ENCODE results near the gene MFSD12.
A peak's percentile ranks its signal among the peaks of the same experiment; 100 is the strongest.
"Not testable (repeated sequence)": the region's sequence is repeated elsewhere in the genome, so short reads cannot be mapped to it uniquely, and the experiment has no call there.

The MFSD12 gene

DNA sequence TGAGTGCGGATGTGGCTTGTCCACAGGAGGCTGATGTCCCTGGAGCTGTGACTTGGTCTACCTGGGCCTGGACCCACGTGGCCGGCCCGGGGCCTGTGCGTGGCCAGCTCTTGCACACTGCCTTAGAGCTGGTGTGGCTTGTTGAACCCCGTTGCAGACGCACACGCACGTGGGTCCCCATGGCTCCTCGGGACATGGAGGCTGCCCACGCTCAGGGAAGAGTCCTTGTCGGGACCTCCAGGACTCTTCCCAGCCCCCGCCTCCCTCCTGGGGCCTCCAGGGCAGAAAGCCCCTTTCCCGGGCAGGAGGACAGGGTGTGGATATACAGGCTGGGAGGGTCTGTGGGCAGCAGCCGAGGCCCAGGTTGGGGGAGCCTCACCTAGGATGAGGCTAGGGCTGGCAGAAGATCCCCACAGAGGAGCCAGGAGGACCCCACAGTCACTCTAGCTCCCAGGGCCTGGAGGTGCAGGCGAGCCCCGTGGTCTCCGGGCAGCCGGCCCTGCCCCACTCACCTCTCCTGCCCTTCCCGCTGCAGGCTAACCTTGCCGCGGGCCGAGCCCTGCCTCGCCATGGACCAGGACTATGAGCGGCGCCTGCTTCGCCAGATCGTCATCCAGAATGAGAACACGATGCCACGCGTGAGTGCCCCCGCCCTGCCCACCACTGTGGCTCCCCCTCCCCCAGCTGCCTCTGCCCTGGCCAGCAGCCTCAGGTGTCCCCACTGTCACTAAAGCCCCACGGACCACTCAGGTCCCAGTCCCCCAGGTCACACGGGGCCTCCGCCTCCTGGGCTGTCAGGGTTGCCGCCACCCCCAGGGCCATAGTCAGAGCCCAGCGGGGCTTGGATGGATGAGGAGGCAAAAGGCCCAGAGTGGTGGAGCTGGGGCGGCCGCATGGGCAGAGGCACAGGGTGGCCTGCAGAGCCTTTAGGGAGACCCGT, 34.7 kb downstream of the MFSD12 start:
- DNase-seq (ENCODE audit: low spot score) = no peak

DNA sequence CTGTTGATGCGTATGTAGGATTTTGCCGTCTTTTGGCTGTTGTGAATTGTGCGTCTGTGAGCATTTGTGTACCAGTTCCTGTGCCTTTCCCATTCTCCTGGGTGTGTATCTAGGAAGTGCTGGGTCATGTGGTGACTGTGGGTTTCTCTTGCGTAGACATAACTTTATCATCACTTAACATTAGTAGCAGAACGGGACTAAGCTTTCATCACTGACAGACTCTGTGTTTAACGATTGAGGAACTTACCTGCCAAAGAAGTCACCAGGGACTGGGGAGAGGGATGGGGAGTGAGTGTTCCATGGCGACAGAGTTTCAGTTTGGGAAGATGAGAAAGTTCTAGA, 36.3 kb downstream of the MFSD12 start:
- no peak for DNase-seq (ENCODE audit: low spot score)

DNA sequence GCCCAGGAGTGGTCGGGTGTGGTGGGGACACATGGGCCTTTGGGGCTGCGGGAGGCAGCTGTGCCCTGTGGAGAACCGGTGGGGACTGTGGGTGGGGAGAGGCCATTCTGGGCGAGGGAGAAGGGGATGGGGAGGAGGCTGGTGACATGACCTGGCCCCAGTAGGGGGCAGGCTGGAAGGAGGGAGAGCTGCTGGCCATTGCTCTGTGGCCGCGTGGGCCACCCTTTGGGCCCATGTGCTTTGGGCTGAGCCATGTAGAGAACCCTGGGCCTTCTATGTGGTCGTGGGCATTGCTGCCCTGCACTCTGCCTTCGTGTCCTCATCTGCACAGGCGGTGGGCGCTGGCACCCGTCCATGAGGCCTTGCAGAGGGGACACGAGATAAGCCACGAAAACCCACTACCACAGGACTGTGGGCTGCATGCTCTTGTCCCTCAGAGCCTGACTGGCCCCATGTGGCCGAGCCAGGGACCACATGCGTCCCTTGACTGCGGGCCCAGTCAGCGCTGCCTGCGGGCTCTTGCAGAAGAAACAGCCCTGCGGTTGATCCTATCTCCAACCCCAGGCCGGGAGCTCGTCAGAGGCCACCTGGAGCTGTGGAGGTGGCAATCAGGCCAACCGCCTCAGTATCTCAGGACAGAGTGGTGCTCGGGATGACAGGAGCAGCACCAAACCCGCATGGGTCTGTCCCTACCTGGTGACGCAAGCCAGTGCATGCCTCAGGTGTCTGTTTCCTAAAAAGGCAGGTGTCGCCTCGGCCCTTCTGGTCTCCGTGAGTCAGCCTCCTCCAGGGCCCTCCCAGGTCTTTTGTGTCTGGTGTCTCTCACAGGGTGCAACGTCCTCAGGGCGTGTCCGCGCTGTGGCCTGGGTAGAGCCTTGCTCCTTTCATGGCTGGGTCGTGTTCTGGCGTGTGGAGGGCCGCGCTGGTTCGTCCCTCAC, 37.0 kb downstream of the MFSD12 start:
- DNase-seq (ENCODE audit: low spot score) = no peak

DNA sequence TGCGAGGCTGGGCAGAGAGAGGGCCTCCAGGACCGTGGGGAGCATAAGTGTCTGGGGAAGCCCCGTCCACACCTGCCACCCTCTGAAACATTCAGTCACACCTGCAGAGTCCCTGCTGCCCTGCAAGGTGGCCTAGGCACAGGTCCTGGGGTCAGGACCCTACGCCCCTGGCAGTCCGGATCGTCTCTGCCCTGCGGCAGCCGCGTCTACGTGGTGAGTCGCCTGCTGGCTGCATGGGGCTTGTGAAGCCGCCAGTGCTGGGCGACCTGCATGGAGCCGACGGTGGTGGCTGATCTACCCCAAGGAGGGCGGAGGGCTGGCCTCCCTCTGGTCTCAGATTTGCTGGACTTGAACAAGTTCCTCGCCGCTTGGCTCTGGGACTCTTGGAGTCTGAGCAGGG, 38.3 kb downstream of the MFSD12 start:
- no peak for DNase-seq (ENCODE audit: low spot score)

DNA sequence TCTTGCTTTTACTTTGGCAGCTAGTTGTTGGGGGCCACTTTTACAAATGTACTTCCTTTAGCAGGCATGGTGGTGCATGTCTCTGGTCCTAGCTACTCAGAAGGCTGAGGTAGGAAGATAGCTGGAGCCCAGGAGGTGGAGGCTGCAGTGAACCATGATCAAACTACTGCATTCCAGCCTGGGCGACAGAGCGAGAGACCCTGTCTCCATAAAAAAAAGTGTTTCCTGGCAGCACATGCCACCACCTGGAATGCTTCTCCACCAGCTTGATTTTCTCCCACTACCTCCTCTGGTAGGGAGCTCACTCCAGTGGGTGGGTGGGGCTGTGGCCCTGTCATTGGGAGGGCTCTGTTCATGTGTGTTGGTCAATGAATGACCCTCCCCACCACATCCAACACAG, 38.7 kb downstream of the MFSD12 start:
- no peak for DNase-seq (ENCODE audit: low spot score)

DNA sequence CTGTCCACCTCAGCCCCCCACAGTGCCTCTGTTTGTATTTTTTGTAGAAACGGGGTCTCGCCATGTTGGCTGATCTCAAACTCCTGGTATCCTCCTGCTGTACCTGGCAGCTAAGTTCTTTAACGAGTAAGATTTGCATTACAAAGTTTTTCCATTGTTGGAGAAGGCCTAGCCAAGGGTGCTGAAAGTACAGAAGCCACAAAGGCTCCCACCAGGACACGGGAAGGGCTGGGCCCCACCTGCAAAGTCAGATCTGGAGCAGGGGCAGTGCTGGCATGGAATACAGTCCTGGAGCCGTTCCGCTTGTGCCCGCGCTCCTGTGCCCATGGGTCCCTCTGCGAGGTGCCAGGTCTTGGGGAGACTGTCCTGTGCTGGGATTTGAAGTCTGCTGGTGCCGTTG, 39.1 kb downstream of the MFSD12 start:
- no peak for DNase-seq (ENCODE audit: low spot score)

DNA sequence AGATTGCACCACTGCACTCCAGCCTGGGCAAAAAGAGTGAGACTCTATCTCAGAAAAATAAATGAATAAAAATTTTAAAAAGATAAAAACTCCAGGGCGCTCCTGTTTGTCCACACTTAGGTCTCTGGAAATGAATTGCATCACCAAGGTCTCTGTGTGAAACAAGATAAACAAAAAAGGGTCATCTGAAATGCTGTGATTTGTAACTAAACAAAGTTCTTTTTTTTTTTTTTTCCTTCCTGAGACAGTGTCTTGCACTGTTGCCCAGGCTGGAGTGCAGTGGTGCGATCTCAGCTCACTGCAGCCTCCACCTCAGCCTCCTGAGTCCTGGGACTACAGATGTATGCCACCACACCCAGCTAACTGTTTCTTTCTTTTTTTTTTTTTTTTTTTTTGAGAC, 39.7 kb downstream of the MFSD12 start:
- no peak for DNase-seq (ENCODE audit: low spot score)

DNA sequence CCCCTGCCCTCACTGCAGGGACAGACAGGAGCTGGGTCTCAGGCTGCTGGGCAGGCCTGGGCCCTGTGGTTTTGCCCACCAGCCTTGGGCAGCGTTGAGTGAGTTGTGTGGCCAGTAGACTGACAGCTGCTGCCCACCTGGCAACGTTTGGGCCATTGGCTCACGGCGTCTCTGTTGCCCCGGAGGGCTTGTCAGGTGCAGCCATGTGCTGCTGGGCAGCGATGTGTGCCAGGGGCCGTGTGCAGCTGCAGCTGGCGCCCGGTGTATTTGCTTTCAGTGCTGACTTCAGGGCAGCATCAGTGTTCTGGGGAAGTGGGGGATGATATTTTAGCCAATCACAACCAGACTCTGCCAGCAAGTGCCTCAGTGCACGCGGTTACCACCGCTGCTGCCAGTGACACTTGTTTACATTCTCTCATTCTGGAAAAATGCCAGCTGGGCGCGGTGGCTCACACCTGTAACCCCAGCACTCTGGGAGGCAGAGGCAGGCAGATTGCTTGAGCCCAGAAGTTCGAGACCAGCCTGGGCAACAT, 40.6 kb downstream of the MFSD12 start:
- peak; percentile 92 for DNase-seq (ENCODE audit: low spot score)

DNA sequence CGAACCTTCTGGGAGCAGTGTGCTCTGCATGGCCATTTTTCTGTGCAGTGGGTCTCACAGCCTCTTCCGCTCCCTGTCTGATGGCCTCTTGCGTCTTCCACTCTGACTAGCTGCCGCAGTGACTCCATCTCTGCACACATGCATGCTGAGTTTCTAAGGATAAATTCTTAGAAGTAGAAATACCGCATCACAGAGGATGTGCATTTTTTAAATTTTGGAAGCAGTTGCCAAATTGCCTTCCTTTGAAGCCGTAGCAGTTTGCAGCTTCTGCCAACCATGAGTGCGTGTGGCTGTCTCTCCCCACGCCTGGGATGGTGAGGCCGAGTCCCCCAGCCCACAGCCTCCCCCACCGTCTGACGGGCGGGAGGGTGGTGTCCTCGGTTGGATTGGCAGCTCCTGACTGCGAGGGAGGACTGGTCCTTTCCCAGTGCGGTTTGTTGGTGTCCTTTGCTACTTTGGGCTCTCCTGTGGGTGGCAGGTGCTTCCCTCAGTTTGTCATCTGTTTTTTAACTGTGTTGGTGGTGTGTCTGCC, 41.4 kb downstream of the MFSD12 start:
- no peak for DNase-seq (ENCODE audit: low spot score)

DNA sequence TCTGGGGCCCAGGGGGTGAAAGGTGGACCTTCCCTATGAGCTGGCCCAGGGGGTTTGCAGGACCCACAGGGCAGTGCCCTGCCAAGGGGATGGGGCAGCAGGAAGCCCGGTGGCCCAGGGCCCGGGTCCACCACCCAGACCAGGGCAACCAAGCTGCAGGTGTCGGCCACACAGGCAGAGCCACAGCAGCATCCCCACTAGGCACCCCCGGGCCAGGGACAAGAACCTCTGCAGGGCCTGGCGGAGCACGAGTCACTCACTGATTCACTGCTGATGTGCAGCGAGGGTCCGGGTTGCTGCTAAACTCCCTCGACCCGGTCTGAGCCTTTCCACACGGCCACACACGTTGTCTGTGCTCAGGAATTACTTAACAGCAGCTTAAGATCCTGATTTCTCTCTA, 42.5 kb downstream of the MFSD12 start:
- no peak for DNase-seq (ENCODE audit: low spot score)

DNA sequence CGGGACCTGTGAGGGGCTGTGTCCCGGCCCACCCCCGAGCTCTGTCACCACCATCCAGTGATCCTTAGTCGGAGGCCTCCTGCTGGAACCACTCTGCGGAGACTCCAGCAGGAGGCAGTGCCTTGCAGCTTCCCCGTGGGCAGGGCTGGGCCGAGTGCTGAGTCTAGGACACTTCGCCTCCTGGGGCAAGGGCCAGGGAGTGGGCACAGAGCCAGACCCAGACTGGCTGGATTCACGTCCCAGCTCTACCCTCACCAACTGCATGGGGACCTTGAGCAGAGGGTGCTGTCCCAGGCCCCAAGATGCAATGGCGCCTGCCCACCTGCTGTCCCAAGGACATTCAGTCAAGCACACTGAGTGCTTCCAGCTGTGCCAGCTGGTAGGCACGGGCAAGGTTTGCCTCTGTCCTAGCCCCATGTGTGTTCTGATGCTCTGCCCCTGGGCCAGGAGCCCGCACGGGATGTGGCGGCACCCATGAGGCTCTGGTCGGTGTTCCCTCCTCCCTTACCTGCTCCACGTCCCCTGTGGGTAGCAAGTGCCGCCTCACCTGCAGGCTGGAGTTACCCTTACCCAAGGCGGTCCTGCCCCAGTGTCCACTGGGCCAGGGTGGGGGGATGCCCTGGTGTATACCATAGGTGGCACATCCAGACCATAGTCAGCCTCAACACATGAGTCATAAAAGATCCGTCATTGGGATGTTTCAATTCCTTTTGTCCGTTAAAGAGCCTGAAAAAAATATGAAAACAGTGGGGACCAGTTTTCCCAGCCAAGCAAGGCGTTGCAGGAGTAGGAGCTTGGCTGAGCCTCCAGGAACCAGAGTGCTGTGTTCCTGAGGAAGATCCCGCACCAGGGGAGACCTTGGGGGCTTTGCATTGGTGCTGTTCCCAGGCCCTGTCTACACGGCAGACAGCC, 43.9 kb downstream of the MFSD12 start:
- no peak for DNase-seq (ENCODE audit: low spot score)

DNA sequence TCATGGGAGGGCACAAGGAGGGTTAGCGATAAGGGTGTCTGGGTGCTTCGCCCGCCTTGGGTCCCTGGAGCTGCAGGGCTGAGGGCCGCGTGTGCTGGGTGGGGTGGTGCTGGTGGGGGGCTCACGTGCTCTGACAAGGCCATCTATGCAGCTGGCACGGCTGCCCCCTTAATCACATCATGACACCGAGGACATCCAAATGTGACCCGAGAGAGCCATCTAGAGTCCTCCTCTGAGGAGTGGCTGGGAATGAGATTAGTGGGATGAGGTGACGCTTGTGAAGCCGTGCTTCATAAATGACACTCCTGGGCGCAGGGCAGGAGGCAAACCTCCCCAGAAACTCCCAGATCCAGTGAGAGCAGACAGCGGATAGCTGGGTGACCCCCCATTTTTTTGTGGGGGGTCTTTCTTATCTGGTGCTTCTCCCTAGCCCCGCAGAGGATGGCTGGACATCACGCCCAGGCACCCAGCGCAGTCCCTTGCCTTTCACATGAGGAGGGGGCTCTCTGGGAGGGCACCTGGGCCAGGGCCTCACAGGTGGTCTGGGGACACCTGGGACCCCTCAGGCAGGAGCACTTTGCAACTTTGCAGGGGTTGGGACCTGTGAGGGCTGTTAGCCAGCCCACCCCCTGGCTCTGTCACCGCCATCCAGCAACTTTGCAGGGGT, 44.7 kb downstream of the MFSD12 start:
- DNase-seq (ENCODE audit: low spot score) = no peak

DNA sequence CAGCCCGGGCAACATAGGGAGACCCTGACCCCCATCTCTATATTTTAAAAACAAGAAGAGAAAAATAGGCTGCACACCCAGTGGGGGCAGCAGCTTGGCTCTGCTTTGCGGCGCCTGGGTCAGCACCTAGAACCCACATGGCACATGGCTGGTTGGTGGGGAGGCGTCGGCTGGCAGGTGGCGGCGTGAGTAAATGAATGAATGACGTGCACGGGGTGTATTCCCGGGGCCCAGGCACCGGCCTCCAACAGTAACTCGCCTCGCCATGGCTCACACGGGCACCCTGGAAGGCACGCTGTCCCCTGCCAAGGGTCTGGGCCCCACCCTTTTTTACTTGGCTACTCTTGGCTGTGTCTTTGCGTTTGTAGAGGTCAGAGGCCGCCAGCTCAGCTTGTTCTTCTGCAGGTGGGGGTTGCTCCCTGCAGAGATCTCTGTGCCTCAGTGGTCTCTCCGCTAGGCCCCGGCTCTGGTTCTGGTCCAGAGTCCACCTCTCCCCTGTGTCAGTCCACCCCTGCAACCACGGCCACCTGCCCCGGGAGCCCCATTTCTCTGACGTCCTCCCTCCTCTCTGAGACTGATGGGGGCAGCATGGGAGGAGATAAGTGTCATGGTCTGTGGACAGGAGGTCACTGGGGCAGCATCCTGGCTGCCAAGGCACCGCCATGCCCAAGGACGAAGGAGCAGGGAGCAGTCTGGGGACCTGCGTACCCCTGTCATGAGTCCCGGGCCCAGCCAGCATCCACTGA, 45.7 kb downstream of the MFSD12 start:
- no peak for DNase-seq (ENCODE audit: low spot score)

DNA sequence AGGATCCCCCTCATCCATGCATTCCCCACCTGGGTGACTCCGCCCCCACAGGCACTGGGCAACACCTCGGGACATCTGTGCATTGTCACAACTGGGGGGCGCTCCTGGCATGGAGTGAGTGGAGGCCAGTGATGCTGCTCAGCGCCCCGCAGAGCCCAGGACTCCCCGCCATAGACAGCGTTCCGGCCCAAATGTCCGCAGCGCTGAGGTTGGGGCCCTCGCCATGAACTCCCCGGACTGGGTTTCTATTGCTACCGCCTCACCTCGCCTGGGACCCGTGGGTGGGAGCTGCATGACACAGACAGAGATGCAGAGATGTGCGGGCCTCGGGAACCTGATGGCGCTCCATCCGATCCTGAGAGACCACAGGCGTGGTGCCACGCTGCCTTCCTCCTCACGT, 46.7 kb downstream of the MFSD12 start:
- DNase-seq (ENCODE audit: low spot score) = no peak

DNA sequence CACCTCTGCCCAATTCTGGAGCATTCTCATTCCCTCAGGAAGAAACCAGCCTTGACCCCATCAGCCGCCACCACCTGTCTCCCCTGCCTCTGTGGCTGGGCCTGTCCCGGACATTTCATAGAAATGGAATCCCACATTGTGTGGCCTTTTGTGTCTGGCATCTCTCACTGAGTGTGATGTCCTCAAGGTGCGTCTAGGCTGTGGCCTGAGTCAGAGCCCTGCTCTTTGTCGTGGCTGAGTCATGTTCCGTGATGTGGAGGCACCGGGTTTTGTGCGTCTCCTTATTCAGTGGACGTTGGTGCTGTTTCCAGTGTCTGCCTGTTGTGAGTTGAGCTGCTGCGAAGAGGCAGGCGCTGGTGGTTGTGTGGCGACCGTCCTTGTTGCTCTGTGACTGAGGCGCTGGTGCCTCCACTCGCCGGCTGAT, 47.8 kb downstream of the MFSD12 start:
- no peak for DNase-seq (ENCODE audit: low spot score)

DNA sequence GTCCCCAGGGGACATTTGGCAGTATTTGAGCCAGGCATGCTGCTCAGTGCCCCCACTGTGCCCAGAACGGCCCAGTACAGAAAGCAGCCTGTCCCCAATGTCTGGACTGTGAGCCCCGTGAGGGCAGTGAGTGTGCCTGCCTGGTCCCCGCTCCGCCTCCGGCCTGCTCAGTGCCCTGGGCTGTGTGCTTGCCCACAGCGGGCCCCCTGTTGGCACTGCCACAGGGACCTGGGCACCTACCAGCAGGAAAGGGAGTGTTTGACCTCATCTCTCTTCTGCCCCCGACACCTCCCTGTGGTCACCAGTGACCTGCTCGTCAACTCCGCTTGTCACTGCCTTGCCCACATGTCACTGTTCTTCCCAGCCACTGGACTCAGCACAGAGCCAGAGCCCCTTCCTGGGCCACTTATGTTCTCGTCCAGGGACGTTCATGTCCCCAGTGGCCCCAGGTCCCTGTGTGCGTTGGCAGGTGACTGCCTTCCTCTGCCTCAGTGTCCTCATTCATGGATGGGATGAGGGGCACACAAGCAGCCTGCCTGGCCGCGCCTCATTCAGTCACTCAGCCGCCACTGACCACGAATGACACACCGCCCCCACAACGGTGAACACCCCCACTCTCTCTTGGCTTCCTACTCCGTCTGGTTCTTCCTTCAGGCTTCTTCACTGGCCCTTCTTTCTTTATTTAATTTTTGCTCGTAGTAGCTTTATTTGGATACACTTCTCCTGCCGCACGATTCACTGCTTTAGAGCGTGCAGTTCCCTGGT, 48.4 kb downstream of the MFSD12 start:
- no peak for DNase-seq (ENCODE audit: low spot score)

DNA sequence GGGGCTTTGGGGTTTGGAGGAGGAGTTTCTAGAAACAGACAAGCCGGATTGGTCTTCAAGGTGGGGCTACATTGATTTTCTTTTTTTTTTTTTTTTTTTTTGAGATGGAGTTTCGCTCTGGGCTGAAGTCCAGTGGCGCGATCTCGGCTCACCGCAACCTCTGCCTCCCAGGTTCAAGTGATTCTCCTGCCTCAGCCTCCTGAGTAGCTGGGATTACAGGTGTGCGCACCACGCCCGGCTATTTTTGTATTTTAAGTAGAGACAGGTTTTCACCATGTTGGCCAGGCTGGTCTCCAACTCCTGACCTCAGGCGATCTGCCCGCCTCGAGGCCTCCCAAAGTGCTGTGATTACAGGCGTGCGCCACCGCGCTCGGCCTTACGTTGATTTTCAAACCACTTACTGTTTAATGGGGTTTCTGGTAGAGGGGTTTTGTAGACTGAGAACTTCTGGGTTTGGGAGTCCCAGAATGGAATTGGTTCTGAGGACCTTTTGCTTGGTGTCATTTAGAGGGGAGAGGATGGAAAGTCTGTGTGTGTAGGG, 49.2 kb downstream of the MFSD12 start:
- not testable (repeated sequence) for DNase-seq (ENCODE audit: low spot score)

DNA sequence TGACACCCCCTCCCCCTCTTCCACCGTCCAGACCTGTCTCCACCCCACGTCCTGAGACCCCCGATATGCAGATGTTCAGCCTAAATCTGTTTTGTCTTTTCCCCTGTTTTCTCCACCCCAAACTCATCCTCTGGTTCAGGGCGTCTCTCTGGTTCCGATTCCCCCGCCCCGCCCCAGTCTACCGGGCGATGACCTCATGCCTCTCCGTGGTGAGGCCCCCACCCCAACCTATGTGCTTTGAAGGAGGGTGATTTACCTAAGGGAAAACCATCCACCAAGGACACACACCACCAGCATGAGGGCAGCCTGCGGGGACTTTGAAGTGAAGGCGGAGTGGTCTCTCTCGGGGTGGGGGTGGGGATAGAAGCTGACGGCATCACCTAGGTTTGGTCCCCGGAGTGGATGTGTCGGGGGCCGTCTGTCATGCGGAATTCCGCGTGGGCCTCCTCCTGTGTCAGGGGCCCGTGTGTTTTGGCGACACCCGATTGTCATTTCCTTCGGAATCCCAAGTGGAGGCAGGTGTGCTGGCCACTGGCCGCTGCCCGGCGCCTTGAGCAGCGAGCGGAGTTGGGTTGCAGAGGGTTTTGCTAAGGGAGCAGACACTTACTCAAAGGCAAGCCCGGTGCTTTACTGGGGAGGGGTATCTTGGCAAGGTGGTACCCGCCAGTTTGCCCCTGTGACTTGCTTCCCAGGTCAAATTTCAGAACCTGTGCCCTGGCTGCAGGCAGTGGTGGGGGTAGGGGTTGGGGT, 49.8 kb downstream of the MFSD12 start:
- no peak for DNase-seq (ENCODE audit: low spot score)
